SKM-1 treated with dmso at 0.1 percent for 144 hours (cell line): ENCODE results near the gene KCNAB1.

Experiments used
- DNase-seq: peaks from one replicate; lab custom pipeline; 2025; ENCODE audit not compliant: unreplicated experiment; lab: John Stamatoyannopoulos, UW

KCNAB1 gene

DNA sequence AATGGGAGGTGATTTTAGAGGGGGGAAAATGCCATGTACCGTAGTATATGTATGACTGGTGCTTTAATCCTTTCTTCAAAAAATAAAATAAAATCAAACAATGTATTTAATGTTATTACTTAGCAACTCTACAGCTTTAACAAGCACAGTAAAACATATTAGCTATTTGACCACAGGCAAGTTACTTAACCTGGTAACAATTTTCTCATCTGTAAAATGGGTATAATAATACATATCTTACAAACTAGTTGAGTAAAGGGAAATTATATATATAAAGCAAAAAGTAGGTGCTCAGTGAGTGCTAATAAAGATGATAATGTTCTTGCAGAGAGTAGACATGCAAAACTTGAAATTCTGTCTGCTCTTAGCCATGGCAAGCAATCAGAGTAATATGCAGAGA lies 406.7 kb downstream of the KCNAB1 start:
- DNase-seq: no peak

DNA sequence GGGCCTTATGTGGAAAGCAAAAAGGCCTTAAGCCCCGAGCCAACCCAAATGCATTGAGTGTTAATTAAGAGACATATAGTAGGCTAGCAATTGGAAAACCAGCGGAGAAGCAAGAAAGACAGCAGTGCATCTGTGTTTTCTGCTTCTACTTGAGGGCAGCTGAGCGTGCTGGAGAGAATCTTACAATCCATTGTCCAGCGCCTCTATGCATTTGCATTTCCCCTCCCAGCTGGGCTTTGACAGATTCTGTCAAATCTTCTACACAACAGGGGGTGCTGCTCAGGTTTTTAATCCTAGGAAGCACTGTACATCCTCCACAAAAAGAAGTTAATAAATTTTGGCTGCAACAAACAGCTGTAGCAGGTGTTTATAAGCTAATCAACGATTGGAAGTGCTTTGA lies 410.6 kb downstream of the KCNAB1 start:
- DNase-seq: no peak

DNA sequence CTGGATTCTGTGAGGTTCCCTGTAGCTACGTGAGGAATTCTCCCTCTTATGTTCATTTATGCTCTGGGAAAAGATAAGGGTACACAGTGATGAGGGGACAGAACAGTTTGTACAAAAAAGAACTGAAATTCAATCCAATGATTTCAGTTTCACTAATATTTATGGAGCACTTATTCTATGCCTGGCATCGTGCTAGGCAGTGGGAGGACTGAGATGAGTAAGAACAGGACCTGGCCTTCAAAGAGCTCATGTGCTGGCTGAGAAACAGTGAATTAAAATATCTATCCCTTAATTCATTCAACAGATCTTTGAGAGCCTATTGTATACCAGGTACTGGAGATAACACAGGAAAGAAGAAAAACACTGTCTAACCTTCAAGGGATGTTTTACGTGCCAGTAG lies 412.4 kb downstream of the KCNAB1 start:
- DNase-seq: no peak

DNA sequence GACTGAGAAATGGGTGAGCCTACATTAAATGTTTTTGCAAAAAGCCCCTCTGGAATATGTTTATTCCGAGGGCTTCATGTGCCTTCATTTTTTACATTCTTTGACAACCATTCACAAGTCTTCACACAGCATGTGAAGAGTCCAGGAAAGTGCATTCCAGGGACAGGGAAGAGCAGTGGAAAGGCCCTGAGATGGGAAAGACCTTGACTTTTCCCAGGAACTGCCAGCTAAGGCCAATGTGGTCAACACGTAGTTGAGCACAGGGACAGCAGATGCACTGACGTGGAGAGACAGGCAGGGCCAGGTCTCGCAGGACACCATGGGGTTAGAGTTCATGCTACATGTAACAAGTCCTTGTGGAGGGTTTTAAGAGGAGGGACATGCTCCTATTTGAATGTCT lies 412.8 kb downstream of the KCNAB1 start:
- DNase-seq: no peak

DNA sequence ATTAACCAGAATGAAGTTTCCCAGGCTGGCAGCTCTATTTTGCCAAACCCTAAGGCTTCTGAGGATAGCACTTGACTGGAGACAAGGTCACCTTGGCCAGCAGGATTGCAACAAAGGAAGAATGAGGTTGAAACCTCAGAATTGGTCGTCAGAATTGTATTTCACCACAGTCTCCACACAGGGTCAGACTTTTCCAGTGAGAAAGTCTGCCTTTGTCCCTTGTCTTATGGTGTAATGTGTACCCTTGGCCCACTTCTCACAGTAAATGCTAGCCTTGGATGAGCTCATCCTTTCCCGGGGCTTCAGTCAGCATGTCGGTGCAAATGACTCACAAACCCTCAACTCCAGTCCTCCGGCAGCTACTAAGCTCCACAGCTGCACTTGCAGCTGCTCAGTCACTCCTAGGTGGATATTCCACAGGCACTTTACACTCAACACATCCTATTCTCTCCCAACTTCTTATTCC lies 414.8 kb downstream of the KCNAB1 start:
- peak; percentile 63 for DNase-seq

DNA sequence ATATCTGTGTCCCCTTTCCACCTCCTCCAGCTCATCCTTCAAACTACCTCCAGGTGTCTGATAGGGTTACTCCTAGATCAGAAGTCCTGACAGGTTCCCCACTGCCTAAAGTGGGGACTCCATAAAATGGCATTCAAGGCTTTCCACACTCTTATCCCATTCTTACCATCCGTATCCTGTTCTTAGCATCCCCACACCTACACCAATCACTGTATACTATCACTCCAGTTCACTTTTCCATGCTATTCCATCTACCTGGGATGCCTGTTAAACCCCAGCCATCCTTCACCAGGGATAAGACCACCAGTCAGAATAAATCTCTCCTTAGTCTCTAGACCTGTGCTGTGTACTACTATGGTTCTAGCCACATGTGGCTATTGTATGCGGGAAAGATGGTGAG lies 415.4 kb downstream of the KCNAB1 start:
- DNase-seq: no peak

DNA sequence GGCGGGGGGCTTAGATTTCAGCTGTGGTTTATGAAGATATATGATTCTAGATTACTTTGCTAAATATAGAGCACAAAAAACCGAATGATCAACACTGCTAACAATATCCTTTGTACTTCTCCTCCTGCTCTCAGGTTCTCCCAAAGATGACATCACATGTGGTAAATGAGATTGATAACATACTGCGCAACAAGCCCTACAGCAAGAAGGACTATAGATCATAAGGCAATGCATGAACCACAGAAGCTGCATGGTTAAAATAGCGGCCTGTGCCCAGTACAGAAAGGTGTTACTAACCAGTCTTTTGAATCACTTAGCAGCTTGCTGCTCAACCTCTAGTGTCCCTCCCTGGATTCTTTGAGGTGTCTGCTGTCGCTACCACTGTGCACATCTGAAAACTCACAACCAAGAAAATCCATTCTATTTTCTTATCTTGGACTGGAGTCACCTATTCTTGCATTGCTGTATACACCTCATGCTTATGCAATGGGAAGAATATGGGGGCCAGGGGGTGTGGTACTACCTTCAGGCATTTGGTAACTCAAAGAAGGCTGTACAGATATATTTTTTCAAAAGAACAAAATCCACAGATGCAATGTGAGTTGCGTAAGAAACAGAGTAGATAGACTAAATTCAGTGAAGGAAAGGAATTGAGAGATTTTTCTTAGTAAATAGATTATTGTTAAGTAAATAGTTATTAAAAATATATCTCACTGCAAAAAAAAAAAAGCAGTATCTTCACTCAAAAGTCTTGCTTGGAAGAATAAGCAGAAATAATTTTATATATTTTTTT lies 416.3 kb downstream of the KCNAB1 start:
- DNase-seq: no peak

DNA sequence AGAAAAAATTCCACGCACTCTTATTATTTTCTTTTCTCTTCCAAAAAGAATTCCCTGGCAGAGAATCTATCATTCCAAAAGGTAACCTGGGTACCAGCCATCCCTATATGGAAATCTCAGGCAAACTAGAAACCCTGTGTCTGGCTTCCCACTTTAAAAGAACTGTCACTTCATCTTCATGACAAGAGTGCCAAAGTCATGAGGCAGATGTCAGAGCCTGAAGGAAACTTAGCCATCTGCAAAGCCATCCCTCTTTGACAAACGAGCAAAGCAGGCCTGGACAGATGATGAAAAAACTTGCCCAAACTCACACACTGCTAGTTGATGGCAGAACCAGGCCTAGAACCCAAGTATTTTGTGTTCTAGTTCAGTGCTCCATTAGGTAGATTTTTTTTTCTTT lies 418.7 kb downstream of the KCNAB1 start:
- no peak for DNase-seq

DNA sequence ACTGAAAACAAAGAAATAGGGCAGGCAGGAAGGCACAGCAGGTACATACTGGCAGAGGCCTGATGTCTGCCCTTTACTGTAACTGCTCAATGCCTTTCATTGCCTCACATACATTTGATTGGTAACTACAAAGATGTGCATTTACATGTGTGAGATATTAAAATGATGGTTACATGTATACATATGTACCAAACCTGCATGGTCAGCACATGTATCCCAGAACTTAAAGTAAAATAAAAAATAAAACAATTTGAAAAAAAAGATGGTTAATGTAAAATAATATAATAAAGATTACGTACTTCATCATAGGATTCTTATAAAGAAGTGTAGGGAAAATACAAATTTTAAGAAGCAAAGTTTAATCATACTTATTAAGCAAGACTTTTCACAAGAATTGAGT lies 419.4 kb downstream of the KCNAB1 start:
- DNase-seq: no peak

DNA sequence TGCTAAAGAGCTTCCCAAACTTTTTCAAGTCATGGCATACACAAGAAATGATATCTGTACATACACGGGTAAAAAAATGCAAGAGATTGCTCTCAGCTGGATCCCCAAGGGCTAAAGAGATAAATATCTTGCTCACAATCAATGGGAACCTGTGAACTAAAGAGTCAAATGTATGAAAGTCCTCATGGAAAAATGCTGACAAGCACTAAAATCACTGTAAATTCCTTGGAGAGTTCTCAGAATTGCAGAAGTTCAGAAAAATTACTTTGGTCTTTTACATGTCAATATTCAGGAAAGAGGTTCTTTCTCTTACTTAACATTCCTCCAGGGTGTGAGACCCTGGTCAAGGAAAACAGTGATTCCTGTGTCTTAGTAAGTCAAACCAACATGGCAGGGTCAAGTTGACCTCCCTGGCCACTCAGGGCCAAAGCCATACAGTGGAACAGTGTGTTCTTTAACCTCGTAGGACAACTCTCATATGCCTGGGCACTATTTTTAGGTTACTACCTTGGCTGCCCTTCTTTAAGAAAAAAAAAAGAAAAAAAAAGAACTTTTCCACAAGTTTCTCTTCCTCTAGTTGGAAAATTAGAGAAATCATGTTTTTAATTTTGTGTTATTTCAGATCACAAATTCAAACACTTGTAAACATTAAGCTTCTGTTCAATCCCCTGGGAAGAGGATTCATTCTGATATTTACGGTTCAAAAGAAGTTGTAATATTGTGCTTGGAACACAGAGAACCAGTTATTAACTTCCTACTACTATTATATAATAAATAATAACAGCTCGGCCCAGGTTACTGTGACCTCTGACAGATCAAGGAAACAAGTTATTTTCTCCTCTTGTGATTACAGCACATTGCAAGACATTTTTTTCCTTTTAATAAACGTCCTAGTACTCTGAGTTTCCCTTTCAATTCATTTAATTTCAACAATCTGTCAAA lies 422.0 kb downstream of the KCNAB1 start:
- DNase-seq: no peak

DNA sequence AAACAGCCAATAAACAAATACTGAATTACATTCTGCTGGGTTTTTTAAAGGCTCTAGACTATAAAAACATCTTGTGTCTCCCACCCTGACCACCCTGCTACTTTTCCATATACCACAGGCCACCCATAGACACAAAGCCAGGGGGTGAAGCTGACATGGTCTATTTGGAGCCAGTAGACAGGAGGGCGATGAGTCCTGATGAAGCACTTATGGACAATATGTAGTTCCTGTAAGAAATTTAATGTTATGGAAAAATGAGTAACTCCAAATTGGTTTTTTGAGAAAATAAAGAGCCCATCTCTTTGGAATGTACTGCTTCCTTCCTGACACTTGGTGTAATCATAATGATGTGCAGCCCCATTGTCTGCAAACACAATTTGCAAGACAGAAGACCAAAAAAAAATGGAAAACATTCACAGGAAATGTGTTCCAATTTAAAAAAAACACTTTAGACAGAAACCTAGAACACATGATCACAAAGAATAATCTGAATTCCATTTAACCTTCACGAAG lies 422.7 kb downstream of the KCNAB1 start:
- DNase-seq: no peak

DNA sequence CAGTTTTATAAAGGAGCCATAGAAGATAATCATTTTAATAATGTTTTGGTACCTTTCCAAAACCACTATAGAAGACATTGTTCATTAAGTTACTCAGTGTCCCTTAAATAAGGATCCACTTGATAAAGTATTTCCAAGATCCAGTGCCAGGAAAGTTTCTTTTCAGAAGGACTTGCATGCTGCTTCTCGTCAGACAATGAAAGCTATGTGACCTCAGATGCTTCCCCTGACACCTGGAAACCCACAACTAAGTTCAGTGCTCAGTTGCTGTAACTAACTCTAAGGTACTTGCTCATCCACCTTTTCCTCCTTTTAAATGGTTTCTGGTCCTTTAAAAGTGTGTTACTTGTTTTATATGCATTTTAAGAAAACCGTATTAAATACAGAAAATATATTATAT lies 427.3 kb downstream of the KCNAB1 start:
- no peak for DNase-seq

DNA sequence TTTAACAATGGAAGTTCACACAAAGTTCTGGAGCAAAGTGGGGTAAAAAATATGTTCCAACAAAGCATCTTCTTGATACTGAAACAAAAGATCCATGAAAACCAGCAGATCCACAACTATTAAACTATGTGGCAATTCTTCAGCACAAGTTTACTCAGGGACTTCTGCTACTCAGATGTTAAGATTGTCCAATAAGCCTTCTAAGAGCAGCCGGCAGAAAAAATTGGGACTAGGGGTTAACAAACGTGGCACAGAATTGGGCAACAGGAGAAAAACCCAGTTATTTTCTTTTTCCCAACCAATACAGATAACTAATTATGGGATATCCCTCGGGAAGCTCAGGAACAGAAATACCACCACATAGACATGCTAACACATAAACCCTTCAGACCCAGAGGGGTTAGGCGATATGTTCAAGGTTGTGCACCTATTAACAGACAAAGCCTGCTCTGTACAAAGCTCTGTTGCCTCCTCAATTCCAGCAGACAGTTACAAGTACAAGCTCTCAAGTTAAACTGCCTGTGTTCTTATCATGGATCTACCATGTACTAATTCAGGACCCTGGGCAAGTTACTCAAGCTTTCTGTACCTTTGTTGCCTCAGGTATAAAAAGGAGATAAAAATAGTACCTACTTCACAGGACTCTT lies 427.8 kb downstream of the KCNAB1 start:
- no peak for DNase-seq

DNA sequence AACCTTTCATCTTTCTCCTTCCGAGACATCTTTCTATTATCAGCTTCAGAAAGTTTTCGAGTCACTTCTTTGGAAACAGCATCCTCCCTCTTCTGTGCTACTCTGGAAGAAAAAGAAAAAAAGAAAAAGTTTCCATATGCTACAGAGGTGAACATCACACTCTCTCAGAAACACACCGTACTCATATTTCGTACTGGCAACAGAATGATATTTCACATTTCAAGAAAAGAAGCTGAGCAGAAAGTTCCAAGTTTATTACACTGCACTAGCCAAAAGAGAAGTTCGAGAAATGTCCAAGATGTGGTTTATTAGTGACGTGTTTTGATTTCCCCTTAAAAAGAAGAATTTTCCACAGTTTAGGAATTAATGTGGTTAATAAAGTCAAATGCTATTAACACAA lies 428.5 kb downstream of the KCNAB1 start:
- no peak for DNase-seq

DNA sequence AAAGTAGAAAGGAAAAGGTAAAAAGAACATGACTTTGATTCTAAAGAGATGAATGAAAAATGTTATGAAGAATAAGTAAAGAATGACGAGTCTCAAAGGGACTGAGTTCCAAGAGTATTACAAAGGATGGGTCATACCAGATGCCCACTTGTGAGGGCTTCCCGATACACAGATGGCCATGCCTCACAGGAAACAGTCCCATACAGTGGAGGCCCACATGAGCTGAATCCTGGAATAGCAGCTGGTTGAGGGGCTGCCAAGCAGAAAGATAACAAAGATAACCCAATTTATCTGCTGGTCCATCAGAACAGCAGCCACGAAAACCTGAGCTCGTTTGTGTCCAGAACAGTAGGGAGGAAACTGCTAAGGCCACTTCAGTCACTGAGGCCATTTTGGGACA lies 430.9 kb downstream of the KCNAB1 start:
- no peak for DNase-seq

DNA sequence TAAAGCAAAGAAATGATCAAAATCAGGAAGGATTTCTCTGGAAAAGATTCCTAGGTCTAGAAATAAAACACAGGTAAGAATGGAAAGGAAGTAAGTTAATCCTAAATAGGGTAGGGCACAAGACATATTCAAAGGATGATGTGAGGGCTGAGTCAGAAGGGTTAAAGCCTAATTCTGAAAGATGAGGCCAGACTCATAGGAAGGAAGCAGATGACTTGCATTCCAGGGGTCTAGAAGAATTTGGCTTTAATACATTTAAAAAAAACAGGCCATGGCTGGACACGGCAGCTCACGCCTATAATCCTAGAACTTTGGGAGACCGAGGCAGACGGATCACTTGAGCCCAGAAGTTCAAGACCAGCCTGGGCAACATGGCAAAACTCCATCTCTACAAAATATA lies 431.4 kb downstream of the KCNAB1 start:
- DNase-seq: no peak

DNA sequence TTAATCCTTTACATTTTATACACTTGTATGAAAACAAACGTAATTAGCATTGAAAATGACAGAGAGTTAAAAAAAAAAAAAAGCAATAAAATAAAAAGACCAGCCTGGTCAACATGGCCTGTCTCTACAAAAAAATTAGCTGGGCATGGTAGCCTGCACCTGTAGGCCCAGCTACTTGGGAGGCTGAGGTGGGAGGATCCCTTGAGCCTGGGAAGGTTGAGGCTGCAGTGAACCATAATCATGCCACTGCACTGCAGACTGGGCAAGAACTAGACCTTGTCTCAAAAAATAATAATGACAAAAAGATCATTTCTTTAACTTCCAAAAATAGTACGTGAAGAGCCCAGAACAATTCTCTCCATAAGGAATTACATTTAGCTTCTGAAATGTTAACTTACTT lies 432.6 kb downstream of the KCNAB1 start:
- DNase-seq: no peak

DNA sequence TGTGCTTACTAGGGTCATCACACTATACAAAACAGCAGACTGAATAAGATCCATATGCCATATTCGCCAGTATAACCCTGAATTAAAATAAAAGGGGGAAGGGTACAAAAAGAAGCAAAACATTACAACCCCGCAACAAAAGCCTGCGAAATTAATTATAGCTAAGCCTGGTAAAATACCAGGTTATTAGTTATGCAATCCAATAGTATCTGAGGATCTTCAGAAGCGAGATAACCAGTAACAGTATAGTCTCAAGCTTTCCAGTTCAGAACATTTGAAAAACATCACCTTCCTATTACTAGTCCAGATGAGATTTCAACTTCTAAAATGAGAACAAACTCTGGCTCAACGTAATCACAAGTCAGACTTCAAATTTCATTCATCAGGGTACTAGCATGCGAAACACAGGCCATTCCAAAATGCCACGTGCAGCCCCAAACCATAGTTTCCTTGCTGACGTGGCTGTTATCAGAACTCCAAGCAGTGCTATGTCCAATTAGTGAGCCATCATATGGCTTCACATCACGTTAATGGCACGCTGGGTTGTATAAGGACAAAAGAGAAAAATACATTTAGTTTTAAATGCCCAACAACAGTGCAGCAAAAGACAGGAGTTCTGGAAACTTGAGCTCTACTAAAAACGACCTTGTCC lies 433.5 kb downstream of the KCNAB1 start:
- no peak for DNase-seq

DNA sequence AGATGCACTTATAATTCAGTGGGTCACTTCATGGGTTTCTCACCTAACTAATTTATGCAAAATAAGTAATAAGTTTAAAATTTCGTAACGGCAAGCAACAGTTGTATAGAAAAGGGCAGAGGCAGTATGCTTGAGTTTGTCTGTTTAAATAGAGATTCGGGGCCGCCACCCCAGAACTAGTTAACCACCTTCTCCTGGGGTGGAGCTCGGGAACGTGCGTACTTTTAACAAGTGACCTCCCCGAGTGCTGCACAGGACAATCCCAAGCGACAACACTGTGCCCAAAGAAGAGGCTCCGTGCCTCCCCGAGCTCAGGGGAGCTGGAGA lies 434.1 kb downstream of the KCNAB1 start:
- no peak for DNase-seq

DNA sequence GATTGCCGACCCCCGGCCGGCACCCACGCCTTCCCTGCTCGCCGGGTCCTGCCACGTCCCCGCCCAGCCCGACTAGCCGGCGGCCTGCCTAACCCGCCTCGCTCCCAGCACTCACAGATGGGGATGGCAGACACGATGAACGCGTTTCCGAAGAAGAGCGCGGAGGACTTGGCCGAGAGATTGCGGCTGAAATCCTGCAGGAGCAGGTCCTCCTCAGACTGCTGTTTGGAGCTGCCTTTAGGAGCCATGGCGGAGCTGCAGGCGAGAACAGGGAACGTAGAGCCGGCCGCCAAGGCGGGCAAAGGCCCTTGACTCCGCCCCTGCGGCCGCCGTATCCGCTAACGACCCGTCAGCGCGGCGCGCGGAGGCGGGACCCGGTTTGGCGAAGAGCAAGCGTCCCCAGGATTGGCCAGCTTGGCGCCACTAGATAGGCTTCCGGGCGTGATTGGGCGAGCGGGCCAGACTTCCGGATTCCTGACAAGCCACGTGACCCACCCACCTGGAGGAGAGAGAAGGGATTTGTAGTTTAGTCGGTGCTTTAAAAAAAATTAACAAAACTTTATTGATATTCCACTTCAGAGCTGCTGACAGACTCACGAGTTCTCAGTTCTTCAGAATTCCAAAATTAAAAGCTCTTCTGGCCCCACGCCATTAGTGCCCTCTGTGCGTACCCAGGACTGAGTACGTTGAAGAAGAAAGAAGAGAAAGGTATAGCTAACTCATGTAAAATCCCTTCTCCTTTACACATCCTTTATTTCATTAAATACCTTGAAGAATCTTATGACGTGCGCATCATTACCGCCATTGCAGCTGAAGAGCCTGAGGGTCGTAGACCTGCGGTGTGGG lies 434.7 kb downstream of the KCNAB1 start, which contains the start of gene SSR3:
TSS of gene SSR3 (minus strand) at position 276 of the 846 bp plus-strand sequence. CDS start at position 248, 28 bp downstream.
- peak; percentile 97 for DNase-seq
